Loucy (cell line): ENCODE results near the gene MYO1F.
"Not testable (repeated sequence)": the region's sequence is repeated elsewhere in the genome, so short reads cannot be mapped to it uniquely, and the experiment has no call there.

Source experiments
- H2AFZ ChIP-seq: fragments of 200-600 bp; sonication (generic); 2 replicates; pipeline ENCODE4 v1.6.0; 2016; ENCODE audit warnings: antibody characterized with exemption, mild to moderate bottlenecking, low read length, moderate library complexity
- H3F3A ChIP-seq: fragments of 200-600 bp; 2 replicates; pipeline ENCODE4 v1.6.0; 2016; ENCODE audit warnings: antibody characterized with exemption, low read depth, mild to moderate bottlenecking
- H3K27me3 ChIP-seq: fragments of 200-600 bp; sonication (generic); 2 replicates; pipeline ENCODE4 v1.6.1; 2014; ENCODE audit warnings: low read length, mild to moderate bottlenecking; ENCODE audit not compliant: insufficient read depth, poor library complexity, severe bottlenecking
- H3K36me3 ChIP-seq: fragments of 200-600 bp; sonication (generic); 2 replicates; pipeline ENCODE4 v1.6.1; 2016; ENCODE audit warnings: low read length; ENCODE audit not compliant: insufficient read depth
- H3K4me1 ChIP-seq: fragments of 200-600 bp; sonication (generic); 2 replicates; pipeline ENCODE4 v1.5.1; 2014; ENCODE audit warnings: low read length, mild to moderate bottlenecking; ENCODE audit not compliant: insufficient read depth, poor library complexity, severe bottlenecking
- H3K4me2 ChIP-seq: fragments of 200-600 bp; sonication (generic); 2 replicates; pipeline ENCODE4 v1.6.0; 2014; ENCODE audit warnings: antibody characterized with exemption, low read length, low read depth, mild to moderate bottlenecking; ENCODE audit not compliant: poor library complexity, severe bottlenecking
- H3K4me3 ChIP-seq: fragments of 200-600 bp; sonication (generic); 2 replicates; pipeline ENCODE4 v1.5.1; 2014; ENCODE audit warnings: low read length, mild to moderate bottlenecking, mixed read lengths; ENCODE audit not compliant: poor library complexity, severe bottlenecking
- H3K79me2 ChIP-seq: fragments of 200-600 bp; sonication (generic); 2 replicates; pipeline ENCODE4 v1.6.1; 2014; ENCODE audit warnings: low read length; ENCODE audit not compliant: insufficient read depth
- H3K9ac ChIP-seq: fragments of 200-600 bp; sonication (generic); 2 replicates; pipeline ENCODE4 v1.6.0; 2014; ENCODE audit warnings: mild to moderate bottlenecking, low read depth, low read length, moderate library complexity; ENCODE audit not compliant: poor library complexity, severe bottlenecking
- H3K9me2 ChIP-seq: fragments of 200-600 bp; sonication (generic); replicated peaks from 2 replicates; pipeline ENCODE4 v1.6.1; 2016; ENCODE audit warnings: low read depth, low read length, mixed read lengths
- H3K9me3 ChIP-seq: fragments of 200-600 bp; sonication (generic); 2 replicates; pipeline ENCODE4 v1.6.1; 2014; ENCODE audit warnings: mild to moderate bottlenecking, antibody characterized with exemption, low read length, low read depth; ENCODE audit not compliant: insufficient read depth
- H4K20me1 ChIP-seq: fragments of 200-600 bp; sonication (generic); 2 replicates; pipeline ENCODE4 v1.6.0; 2014; ENCODE audit warnings: antibody characterized with exemption, low read length, mild to moderate bottlenecking; ENCODE audit not compliant: insufficient read depth, poor library complexity, severe bottlenecking
- EZH2phosphoT487 ChIP-seq: fragments of 200-600 bp; IDR thresholded peaks from 2 replicates; pipeline ENCODE4 v1.6.1; 2018; ENCODE audit warnings: antibody characterized with exemption, mild to moderate bottlenecking, moderate library complexity, borderline replicate concordance
- TF ChIP-seq, protein P1 (sequence below): fragments of 200-600 bp; sonication (generic); conservative IDR thresholded peaks from 2 replicates; pipeline ENCODE4 v1.5.1; 2014; ENCODE audit warnings: mild to moderate bottlenecking, antibody characterized with exemption, low read length

MYO1F gene

DNA sequence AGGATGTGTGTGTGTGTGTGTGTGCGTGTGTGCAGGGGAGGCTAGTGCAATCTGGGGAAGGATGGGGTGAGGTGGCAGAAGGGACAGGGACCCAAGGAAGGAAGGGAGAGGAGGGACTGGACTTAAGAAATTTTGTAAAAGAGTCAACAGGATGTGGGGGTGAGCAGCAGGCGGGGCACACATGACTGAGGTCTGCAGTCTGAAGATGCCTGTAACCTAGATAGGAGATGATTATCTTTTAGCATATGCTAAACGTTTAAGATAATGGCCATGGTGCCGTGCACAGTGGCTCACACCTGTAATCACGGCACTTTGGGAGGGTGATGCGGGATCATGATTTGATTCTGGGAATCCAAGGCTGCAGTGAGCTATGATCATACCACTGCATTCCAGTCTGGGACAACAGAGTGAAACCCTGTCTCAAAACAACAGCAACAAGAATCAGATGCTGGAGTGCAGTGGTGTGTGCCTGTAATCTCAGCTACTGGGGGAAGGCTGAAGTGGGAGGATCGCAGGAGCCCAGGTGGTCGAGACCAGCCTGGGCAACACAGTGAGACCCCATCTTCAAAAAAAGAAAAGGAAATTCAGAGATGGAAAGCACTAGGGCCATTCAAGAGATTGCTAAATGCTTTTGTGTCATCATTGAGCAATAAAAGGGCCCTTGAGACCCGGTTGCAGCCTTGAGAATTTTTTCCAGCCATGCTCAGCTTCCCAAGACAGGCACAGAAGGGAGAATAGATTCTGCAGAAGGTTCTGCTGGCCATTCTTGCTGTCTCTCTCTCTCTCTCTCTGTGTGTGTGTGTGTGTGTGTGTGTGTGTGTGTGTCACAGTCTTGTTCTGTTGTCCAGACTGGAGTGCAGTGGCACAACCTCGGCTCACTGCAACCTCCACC lies 59.4 kb downstream of the MYO1F start:
- Histone ChIP-seq H3K79me2 (peaks cover 7% of the 10 kb centered on the region; the same call in 1 of the 2 replicates), H3K4me3 (no peak overlapping the region), H3K9me3 (no peaks in the 10 kb centered on the region)

DNA sequence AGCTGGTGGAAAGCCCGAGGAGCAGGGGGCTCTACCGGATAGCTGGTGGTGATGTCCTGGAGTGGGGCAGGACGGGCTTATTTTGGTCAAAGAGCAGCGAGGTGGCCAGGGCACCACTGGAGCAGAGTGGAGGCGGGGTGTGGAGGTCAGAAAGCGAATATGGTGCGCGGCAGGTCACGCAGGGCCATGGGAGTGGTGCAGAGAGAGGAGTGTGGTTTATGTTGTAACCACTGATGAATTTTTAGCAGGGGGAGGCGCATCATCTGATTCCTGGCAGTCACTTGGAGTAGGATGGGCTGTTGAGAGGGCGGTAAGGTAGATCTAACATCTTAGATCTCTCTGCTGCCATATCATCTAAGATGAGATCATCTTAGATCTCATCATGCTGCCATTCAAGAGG lies 61.9 kb downstream of the MYO1F start:
- no peak overlapping the region for H3K4me3 ChIP-seq
- H3K79me2 ChIP-seq = peaks cover 14% of the 10 kb centered on the region; the same call in 1 of the 2 replicates
- H3F3A ChIP-seq = no peaks in the 10 kb centered on the region
- H4K20me1 ChIP-seq = no peaks in the 10 kb centered on the region
- no peak overlapping the region for H3K9ac ChIP-seq
- H3K4me2 ChIP-seq = no peak overlapping the region
- no peaks in the 10 kb centered on the region for H3K9me2 ChIP-seq
- H3K36me3 ChIP-seq = no peaks in the 10 kb centered on the region
- no peaks in the 10 kb centered on the region for H3K9me3 ChIP-seq
- H2AFZ ChIP-seq = no peak overlapping the region
- TF ChIP-seq EZH2phosphoT487 = no peak
- TF ChIP-seq, protein P1, sequence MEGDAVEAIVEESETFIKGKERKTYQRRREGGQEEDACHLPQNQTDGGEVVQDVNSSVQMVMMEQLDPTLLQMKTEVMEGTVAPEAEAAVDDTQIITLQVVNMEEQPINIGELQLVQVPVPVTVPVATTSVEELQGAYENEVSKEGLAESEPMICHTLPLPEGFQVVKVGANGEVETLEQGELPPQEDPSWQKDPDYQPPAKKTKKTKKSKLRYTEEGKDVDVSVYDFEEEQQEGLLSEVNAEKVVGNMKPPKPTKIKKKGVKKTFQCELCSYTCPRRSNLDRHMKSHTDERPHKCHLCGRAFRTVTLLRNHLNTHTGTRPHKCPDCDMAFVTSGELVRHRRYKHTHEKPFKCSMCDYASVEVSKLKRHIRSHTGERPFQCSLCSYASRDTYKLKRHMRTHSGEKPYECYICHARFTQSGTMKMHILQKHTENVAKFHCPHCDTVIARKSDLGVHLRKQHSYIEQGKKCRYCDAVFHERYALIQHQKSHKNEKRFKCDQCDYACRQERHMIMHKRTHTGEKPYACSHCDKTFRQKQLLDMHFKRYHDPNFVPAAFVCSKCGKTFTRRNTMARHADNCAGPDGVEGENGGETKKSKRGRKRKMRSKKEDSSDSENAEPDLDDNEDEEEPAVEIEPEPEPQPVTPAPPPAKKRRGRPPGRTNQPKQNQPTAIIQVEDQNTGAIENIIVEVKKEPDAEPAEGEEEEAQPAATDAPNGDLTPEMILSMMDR = no peak
- no peaks in the 10 kb centered on the region for H3K27me3 ChIP-seq
- peaks cover 38% of the 10 kb centered on the region for H3K4me1 ChIP-seq

More for the DNA sequence above, 59.4 kb downstream of the MYO1F start:
- Histone ChIP-seq H3K4me1 (peaks cover 31% of the 10 kb centered on the region), H3K4me2 (peak overlapping the region; percentile 53), H3K36me3 (no peaks in the 10 kb centered on the region), H3K9me2 (no peaks in the 10 kb centered on the region), H3F3A (no peaks in the 10 kb centered on the region), H2AFZ (no peak overlapping the region), H3K9ac (no peak overlapping the region), H4K20me1 (no peaks in the 10 kb centered on the region), H3K27me3 (no peaks in the 10 kb centered on the region)
- no peak for TF ChIP-seq EZH2phosphoT487
- TF ChIP-seq, protein P1 = no peak

DNA sequence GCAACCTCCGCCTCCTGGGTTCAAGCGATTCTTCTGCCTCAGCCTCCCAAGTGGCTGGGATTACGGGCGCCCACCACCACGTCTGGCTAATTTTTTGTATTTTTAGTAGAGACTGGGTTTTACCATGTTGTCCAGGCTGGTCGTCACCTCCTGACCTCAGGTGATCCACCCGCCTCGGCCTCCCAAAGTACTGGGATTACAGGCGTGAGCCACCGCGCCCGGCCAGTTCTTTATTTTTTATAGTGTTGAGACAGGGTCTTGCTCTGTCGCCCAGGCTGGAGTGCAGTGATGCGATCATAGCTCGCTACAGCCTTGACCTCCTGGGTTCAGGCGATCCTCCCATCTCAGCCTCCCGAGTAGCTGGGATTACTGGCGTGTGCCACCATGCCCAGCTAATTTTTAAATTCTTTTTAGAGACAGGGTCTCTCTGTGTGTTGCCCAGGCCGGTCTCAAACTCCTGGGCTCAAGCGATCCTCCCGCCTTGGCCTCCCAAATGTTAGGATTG lies 62.7 kb downstream of the MYO1F start:
- not testable (repeated sequence) for H3K9me3 ChIP-seq, H3K27me3 ChIP-seq, H3K36me3 ChIP-seq, H4K20me1 ChIP-seq, H3F3A ChIP-seq, H3K9me2 ChIP-seq
- H3K4me3 ChIP-seq = peak overlapping the region; percentile 82
- H2AFZ ChIP-seq = peak overlapping the region; percentile 89; the same call in 1 of the 2 replicates
- H3K9ac ChIP-seq = peak overlapping the region; percentile 93
- peak overlapping the region; percentile 86 for H3K4me2 ChIP-seq
- H3K79me2 ChIP-seq = peaks cover 14% of the 10 kb centered on the region; the same call in 1 of the 2 replicates
- peaks cover 38% of the 10 kb centered on the region for H3K4me1 ChIP-seq
